Hepatocyte (in vitro differentiated cells): ENCODE data around the gene CAMK1.

Experiments
- EZH2 ChIP-seq: fragments of 200-600 bp; sonication (generic); IDR thresholded peaks from 2 replicates; pipeline ENCODE4 v1.6.1; 2016; ENCODE audit warnings: antibody characterized with exemption, mild to moderate bottlenecking, borderline replicate concordance
- TF ChIP-seq, protein P1 (sequence below): fragments of 200-600 bp; sonication (generic); IDR thresholded peaks from 2 replicates; pipeline ENCODE4 v1.5.1; 2016; ENCODE audit warnings: antibody characterized with exemption, mild to moderate bottlenecking; ENCODE audit not compliant: poor library complexity

DNA sequence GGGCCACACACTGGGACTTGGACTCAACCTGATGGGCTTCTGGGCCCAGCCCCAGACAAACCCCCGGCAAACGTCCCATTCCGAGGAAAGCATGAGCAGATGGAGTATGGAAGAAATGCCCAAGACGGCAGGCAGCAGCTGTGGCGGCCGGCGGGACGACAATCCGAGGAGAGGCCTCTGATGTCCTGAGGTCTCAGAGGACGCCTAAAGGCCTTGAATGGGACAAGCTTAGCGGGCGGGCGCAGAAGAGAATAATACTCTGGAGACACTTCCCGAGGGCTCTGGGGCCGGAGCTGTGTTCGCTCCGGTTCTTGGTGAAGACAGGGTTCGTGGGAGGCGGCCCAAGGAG, 20.5 kb downstream of the CAMK1 start:
- TF ChIP-seq, protein P1, sequence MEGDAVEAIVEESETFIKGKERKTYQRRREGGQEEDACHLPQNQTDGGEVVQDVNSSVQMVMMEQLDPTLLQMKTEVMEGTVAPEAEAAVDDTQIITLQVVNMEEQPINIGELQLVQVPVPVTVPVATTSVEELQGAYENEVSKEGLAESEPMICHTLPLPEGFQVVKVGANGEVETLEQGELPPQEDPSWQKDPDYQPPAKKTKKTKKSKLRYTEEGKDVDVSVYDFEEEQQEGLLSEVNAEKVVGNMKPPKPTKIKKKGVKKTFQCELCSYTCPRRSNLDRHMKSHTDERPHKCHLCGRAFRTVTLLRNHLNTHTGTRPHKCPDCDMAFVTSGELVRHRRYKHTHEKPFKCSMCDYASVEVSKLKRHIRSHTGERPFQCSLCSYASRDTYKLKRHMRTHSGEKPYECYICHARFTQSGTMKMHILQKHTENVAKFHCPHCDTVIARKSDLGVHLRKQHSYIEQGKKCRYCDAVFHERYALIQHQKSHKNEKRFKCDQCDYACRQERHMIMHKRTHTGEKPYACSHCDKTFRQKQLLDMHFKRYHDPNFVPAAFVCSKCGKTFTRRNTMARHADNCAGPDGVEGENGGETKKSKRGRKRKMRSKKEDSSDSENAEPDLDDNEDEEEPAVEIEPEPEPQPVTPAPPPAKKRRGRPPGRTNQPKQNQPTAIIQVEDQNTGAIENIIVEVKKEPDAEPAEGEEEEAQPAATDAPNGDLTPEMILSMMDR: no peak
- no peak for TF ChIP-seq EZH2
